ENCODE measurements around the gene DNAH2. TPM values are rescaled to one million over a fixed set of nuclear protein-coding genes. Genes with fewer than 3 reads are reported as not detected.

The DNAH2 gene
- total RNA-seq, 2 experiments from 2014 or later: not detected

- Histone ChIP-seq H3K4me2 (ENCODE audit: low read length) (no peak overlapping the region), H3K79me2 (ENCODE audit: insufficient read depth, low read depth, low read length) (peaks cover 12% of the 10 kb centered on the region; the same call in 1 of the 2 replicates), H3K9me3 (ENCODE audit: low read length) (no peaks in the 10 kb centered on the region), H3K36me3 (ENCODE audit: insufficient read depth, low read length) (peaks cover 79% of the 10 kb centered on the region), H3K4me3 (ENCODE audit: low read depth, low read length, poor library complexity, severe bottlenecking) (no peak overlapping the region), H3K9me2 (ENCODE audit: insufficient read depth, low read length) (no peaks in the 10 kb centered on the region), H3K4me1 (ENCODE audit: insufficient read depth, low read length, poor library complexity, severe bottlenecking) (peaks cover 28% of the 10 kb centered on the region), H3K27ac (ENCODE audit: low read depth, low read length, poor library complexity, severe bottlenecking) (no peak overlapping the region), H2AFZ (ENCODE audit: low read length) (no peak overlapping the region), H4K20me1 (ENCODE audit: insufficient read depth, low read length) (0 out of 2 replicates have a peak, but pooled peaks cover 8% of the 10 kb centered on the region)
- CTCF ChIA-PET (ENCODE audit: unreplicated experiment): no interaction called here
- intact Hi-C loops (cut with micrococcal nuclease; ENCODE audit: unreplicated experiment): no loop called here
- BruUV-seq (replicated peaks): no TSS peak
- no peak for DNase-seq (ENCODE audit: low spot score)
- no peak for TF ChIP-seq EZH2phosphoT487 (IDR thresholded peaks at IDR 0.05; ENCODE audit: borderline replicate concordance, low read depth, low read length)
- TF ChIP-seq, protein P1, sequence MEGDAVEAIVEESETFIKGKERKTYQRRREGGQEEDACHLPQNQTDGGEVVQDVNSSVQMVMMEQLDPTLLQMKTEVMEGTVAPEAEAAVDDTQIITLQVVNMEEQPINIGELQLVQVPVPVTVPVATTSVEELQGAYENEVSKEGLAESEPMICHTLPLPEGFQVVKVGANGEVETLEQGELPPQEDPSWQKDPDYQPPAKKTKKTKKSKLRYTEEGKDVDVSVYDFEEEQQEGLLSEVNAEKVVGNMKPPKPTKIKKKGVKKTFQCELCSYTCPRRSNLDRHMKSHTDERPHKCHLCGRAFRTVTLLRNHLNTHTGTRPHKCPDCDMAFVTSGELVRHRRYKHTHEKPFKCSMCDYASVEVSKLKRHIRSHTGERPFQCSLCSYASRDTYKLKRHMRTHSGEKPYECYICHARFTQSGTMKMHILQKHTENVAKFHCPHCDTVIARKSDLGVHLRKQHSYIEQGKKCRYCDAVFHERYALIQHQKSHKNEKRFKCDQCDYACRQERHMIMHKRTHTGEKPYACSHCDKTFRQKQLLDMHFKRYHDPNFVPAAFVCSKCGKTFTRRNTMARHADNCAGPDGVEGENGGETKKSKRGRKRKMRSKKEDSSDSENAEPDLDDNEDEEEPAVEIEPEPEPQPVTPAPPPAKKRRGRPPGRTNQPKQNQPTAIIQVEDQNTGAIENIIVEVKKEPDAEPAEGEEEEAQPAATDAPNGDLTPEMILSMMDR (conservative IDR thresholded peaks at IDR 0.05; ENCODE audit: low read length): no peak
- POLR2A ChIA-PET: no interaction called here
Observed at GRCh38 chr17:7849130-7849750, 131.7 kb downstream of the DNAH2 start.

DNA sequence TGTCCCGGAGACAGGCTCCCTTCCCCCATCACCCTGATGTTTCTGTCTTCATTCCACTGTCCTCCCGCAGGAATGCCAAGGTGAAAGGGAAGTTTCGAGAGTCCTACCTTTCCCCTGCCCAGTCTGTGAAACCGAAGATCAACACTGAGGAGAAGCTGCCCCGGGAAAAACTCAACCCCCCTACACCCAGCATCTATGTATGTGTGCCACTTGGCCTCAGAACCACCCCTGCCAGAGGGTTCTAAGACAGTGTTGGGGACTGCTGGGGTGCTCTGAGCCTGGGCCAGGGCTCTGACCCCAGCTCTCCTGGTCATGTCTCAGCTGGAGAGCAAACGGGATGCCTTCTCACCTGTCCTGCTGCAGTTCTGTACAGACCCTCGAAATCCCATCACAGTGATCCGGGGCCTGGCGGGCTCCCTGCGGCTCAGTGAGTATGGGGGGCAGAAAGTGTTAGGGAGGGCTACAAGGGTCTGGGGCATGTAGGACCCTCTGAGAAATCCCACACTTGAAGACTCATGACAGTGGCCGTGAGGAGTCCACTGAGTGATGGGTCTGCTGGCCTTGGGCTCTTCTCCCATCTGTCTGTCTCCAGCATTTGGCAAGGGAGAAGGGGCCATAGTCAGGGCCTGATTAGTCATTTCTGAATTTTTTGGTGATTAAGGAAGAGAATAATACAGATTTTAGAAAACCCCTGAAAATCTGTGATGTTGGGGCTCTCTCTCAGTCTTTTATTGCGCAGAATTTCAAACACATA is 132.4 kb downstream of the DNAH2 start:
- Histone ChIP-seq H3K9me2 (ENCODE audit: insufficient read depth, low read length) (no peaks in the 10 kb centered on the region), H3K4me3 (ENCODE audit: low read depth, low read length, poor library complexity, severe bottlenecking) (no peak overlapping the region), H4K20me1 (ENCODE audit: insufficient read depth, low read length) (0 out of 2 replicates have a peak, but pooled peaks cover 7% of the 10 kb centered on the region), H3K27ac (ENCODE audit: low read depth, low read length, poor library complexity, severe bottlenecking) (peak overlapping the region; percentile 42), H3K4me2 (ENCODE audit: low read length) (peak overlapping the region; percentile 80; the same call in 1 of the 2 replicates), H3K79me2 (ENCODE audit: insufficient read depth, low read depth, low read length) (peaks cover 7% of the 10 kb centered on the region; the same call in 1 of the 2 replicates), H3K36me3 (ENCODE audit: insufficient read depth, low read length) (peaks cover 79% of the 10 kb centered on the region), H2AFZ (ENCODE audit: low read length) (no peak overlapping the region), H3K4me1 (ENCODE audit: insufficient read depth, low read length, poor library complexity, severe bottlenecking) (peaks cover 27% of the 10 kb centered on the region), H3K9me3 (ENCODE audit: low read length) (no peaks in the 10 kb centered on the region)
- DNase-seq (ENCODE audit: low spot score): no peak
- TF ChIP-seq, protein P1 (conservative IDR thresholded peaks at IDR 0.05; ENCODE audit: low read length): no peak
- TF ChIP-seq EZH2phosphoT487 (IDR thresholded peaks at IDR 0.05; ENCODE audit: borderline replicate concordance, low read depth, low read length): no peak
- CTCF ChIA-PET (ENCODE audit: unreplicated experiment): no interaction called here
- POLR2A ChIA-PET: no interaction called here
- intact Hi-C loops (cut with micrococcal nuclease; ENCODE audit: unreplicated experiment): no loop called here
- no TSS peak for BruUV-seq (replicated peaks)
